ENCODE data around the gene KLK12. TPM values are rescaled to one million over a fixed set of nuclear protein-coding genes. Genes with fewer than 3 reads are reported as not detected.

The KLK12 gene
- total and polyA plus RNA-seq, 5 donors from 2014 or later: not detected

Other genes starting within 250 kb of the KLK12 start
- gene ACP4, start 244.6 kb downstream of the KLK12 start, total RNA-seq: not detected
- gene ACP4, start 244.6 kb downstream of the KLK12 start, polyA plus RNA-seq: not detected
- gene KLK1, start 211.2 kb downstream of the KLK12 start, total RNA-seq: 0.47 TPM
- gene KLK1, start 211.2 kb downstream of the KLK12 start, polyA plus RNA-seq: under 1 TPM in 1 of 4 donors, not detected in 3; 0.48 TPM
- not detected for gene KLK15, start 201.4 kb downstream of the KLK12 start, total RNA-seq
- not detected for gene KLK15, start 201.4 kb downstream of the KLK12 start, polyA plus RNA-seq
- gene KLK3, start 180.1 kb downstream of the KLK12 start, total RNA-seq: not detected
- gene KLK3, start 180.1 kb downstream of the KLK12 start, polyA plus RNA-seq: not detected
- gene KLK2, start 161.6 kb downstream of the KLK12 start, total RNA-seq: not detected
- gene KLK2, start 161.6 kb downstream of the KLK12 start, polyA plus RNA-seq: not detected
- gene KLK4, start 123.6 kb downstream of the KLK12 start, total RNA-seq: not detected
- gene KLK4, start 123.6 kb downstream of the KLK12 start, polyA plus RNA-seq: not detected
- not detected for gene KLK5, start 82.0 kb downstream of the KLK12 start, total RNA-seq
- gene KLK5, start 82.0 kb downstream of the KLK12 start, polyA plus RNA-seq: not detected
- not detected for gene KLK6, start 65.4 kb downstream of the KLK12 start, total RNA-seq
- gene KLK6, start 65.4 kb downstream of the KLK12 start, polyA plus RNA-seq: not detected
- gene KLK7, start 51.1 kb downstream of the KLK12 start, total RNA-seq: not detected
- gene KLK7, start 51.1 kb downstream of the KLK12 start, polyA plus RNA-seq: not detected
- not detected for gene KLK8, start 33.4 kb downstream of the KLK12 start, total RNA-seq
- gene KLK8, start 33.4 kb downstream of the KLK12 start, polyA plus RNA-seq: not detected
- gene KLK10, start 15.3 kb downstream of the KLK12 start, total RNA-seq: not detected
- not detected for gene KLK10, start 15.3 kb downstream of the KLK12 start, polyA plus RNA-seq
- gene KLK11, start 8.4 kb downstream of the KLK12 start, total RNA-seq: not detected
- not detected for gene KLK11, start 8.4 kb downstream of the KLK12 start, polyA plus RNA-seq
- gene KLK13, start 30.1 kb upstream of the KLK12 start, total RNA-seq: not detected
- not detected for gene KLK13, start 30.1 kb upstream of the KLK12 start, polyA plus RNA-seq
- gene KLK14, start 47.9 kb upstream of the KLK12 start, total RNA-seq: 0.35 TPM
- not detected for gene KLK14, start 47.9 kb upstream of the KLK12 start, polyA plus RNA-seq
- 5.9 TPM for gene CTU1, start 73.4 kb upstream of the KLK12 start, total RNA-seq
- gene CTU1, start 73.4 kb upstream of the KLK12 start, polyA plus RNA-seq: 1 to 10 TPM; 3.4 to 8.0 (median 4.5) TPM
- gene SIGLEC9, start 89.9 kb upstream of the KLK12 start, total RNA-seq: 1.1 TPM
- gene SIGLEC9, start 89.9 kb upstream of the KLK12 start, polyA plus RNA-seq: under 1 TPM in 3 of 4 donors, not detected in 1; 0.33 to 0.52 (median 0.37) TPM
- not detected for gene SIGLEC7, start 107.3 kb upstream of the KLK12 start, total RNA-seq
- not detected for gene SIGLEC7, start 107.3 kb upstream of the KLK12 start, polyA plus RNA-seq
- gene CD33, start 190.1 kb upstream of the KLK12 start, total RNA-seq: 0.99 TPM
- gene CD33, start 190.1 kb upstream of the KLK12 start, polyA plus RNA-seq: 1 to 10 TPM in 1 of 4 donors, not detected in 3; 1.1 TPM
- not detected for gene SIGLECL1, start 216.1 kb upstream of the KLK12 start, total RNA-seq
- gene SIGLECL1, start 216.1 kb upstream of the KLK12 start, polyA plus RNA-seq: not detected